IMR-90 (cell line): ENCODE results near the gene RRM1.

Experiments
- BHLHE40 ChIP-seq: fragments of 150-350 bp; IDR thresholded peaks from 2 replicates; pipeline ENCODE4 v1.6.1; 2016; ENCODE audit warnings: mild to moderate bottlenecking, low read depth, low read length
- CEBPB ChIP-seq: IDR thresholded peaks from 2 replicates; pipeline ENCODE4 v1.6.1; 2012; ENCODE audit warnings: low read depth, low read length, improper control_type of control experiment
- CHD1 ChIP-seq: IDR thresholded peaks from 2 replicates; pipeline ENCODE4 v1.6.1; 2012; ENCODE audit warnings: low read depth, low read length, improper control_type of control experiment
- MAZ ChIP-seq: IDR thresholded peaks from 2 replicates; pipeline ENCODE4 v1.6.1; 2012; ENCODE audit warnings: low read depth, mild to moderate bottlenecking, low read length, improper control_type of control experiment, moderate library complexity, borderline replicate concordance
- MXI1 ChIP-seq: IDR thresholded peaks from 2 replicates; pipeline ENCODE4 v1.6.1; 2012; ENCODE audit warnings: low read depth, mild to moderate bottlenecking, low read length, moderate library complexity, borderline replicate concordance
- POLR2A ChIP-seq: IDR thresholded peaks from 2 replicates; pipeline ENCODE4 v1.6.1; 2012; ENCODE audit warnings: mild to moderate bottlenecking, low read depth, low read length
- RAD21 ChIP-seq: IDR thresholded peaks from 2 replicates; pipeline ENCODE4 v1.6.1; 2012; ENCODE audit warnings: low read length, improper control_type of control experiment
- RCOR1 ChIP-seq: IDR thresholded peaks from 2 replicates; pipeline ENCODE4 v1.6.1; 2012; ENCODE audit warnings: mild to moderate bottlenecking, low read length, improper control_type of control experiment; ENCODE audit not compliant: insufficient replicate concordance
- RFX5 ChIP-seq: IDR thresholded peaks from 2 replicates; pipeline ENCODE4 v1.8.0; 2012; ENCODE audit warnings: low read depth, mild to moderate bottlenecking, low read length, moderate library complexity
- SMC3 ChIP-seq: fragments of 150-350 bp; IDR thresholded peaks from 2 replicates; pipeline ENCODE4 v1.6.1; 2016; ENCODE audit warnings: low read depth, mild to moderate bottlenecking, antibody characterized with exemption, low read length, moderate library complexity
- USF2 ChIP-seq: fragments of 150-350 bp; IDR thresholded peaks from 2 replicates; pipeline ENCODE4 v1.6.1; 2017; ENCODE audit warnings: mild to moderate bottlenecking, antibody characterized with exemption, low read length, low read depth
- TF ChIP-seq, protein P1 (sequence below): conservative IDR thresholded peaks from 2 replicates; pipeline ENCODE4 v1.5.1; 2012; ENCODE audit warnings: mild to moderate bottlenecking, low read depth, low read length, improper control_type of control experiment
- TF ChIP-seq, protein P2 (sequence below): fragments of 150-350 bp; IDR thresholded peaks from 2 replicates; pipeline ENCODE4 v1.6.1; 2016; ENCODE audit warnings: low read depth, mild to moderate bottlenecking, low read length, moderate library complexity, borderline replicate concordance

- TF ChIP-seq, protein P1, sequence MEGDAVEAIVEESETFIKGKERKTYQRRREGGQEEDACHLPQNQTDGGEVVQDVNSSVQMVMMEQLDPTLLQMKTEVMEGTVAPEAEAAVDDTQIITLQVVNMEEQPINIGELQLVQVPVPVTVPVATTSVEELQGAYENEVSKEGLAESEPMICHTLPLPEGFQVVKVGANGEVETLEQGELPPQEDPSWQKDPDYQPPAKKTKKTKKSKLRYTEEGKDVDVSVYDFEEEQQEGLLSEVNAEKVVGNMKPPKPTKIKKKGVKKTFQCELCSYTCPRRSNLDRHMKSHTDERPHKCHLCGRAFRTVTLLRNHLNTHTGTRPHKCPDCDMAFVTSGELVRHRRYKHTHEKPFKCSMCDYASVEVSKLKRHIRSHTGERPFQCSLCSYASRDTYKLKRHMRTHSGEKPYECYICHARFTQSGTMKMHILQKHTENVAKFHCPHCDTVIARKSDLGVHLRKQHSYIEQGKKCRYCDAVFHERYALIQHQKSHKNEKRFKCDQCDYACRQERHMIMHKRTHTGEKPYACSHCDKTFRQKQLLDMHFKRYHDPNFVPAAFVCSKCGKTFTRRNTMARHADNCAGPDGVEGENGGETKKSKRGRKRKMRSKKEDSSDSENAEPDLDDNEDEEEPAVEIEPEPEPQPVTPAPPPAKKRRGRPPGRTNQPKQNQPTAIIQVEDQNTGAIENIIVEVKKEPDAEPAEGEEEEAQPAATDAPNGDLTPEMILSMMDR = no peak
- no peak for TF ChIP-seq MAZ
- TF ChIP-seq MXI1 = no peak
- no peak for TF ChIP-seq CHD1
- TF ChIP-seq RAD21 = no peak
- no peak for TF ChIP-seq POLR2A
- TF ChIP-seq CEBPB = no peak
- TF ChIP-seq RCOR1 = no peak
- TF ChIP-seq SMC3 = no peak
- TF ChIP-seq USF2 = no peak
- TF ChIP-seq RFX5 = no peak
- no peak for TF ChIP-seq BHLHE40
- TF ChIP-seq, protein P2, sequence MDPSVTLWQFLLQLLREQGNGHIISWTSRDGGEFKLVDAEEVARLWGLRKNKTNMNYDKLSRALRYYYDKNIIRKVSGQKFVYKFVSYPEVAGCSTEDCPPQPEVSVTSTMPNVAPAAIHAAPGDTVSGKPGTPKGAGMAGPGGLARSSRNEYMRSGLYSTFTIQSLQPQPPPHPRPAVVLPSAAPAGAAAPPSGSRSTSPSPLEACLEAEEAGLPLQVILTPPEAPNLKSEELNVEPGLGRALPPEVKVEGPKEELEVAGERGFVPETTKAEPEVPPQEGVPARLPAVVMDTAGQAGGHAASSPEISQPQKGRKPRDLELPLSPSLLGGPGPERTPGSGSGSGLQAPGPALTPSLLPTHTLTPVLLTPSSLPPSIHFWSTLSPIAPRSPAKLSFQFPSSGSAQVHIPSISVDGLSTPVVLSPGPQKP = no peak
These were observed 25.6 kb upstream of the RRM1 start for GRCh38 chr11:4068962-4069361.
